Activated naive CD4-positive, alpha-beta T cell treated with anti-CD3 and anti-CD28 coated beads, Interleukin-2, amount 50 U/mL, for 72 hours (primary cell): ENCODE measurements around the gene CDC42EP5. TPM values are rescaled to one million over a fixed set of nuclear protein-coding genes. Genes with fewer than 3 reads are reported as not detected.
"Not testable (repeated sequence)": the region's sequence is repeated elsewhere in the genome, so short reads cannot be mapped to it uniquely, and the experiment has no call there.

Experiments
- ATAC-seq, 2 donors: fragments of 150-1000 bp; cut with Tn5 transposase; 2 replicates each; pipeline ENCODE4 v1.10.0; 2021; ENCODE audit warnings: mild to moderate bottlenecking in 2 of 2, moderate library complexity in 2 of 2
- DNase-seq, 2 donors: peaks; one replicate each; pipeline ENCODE4 v3.0.0; 2021 to 2022; ENCODE audit warnings: low spot score in 2 of 2
- H3K27ac Mint-ChIP-seq, 2 donors: one replicate each; pipeline ENCODE4 v1.8.0; 2022; ENCODE audit warnings: mild to moderate bottlenecking in 2 of 2, mixed read lengths in 2 of 2
- H3K36me3 Mint-ChIP-seq, 2 donors: one replicate each; pipeline ENCODE4 v1.8.0; 2022; ENCODE audit warnings: mixed read lengths in 2 of 2
- H3K9me3 Mint-ChIP-seq, 2 donors: one replicate each; pipeline ENCODE4 v1.8.0; 2022; ENCODE audit warnings: mixed read lengths in 2 of 2
- total RNA-seq, 2 donors: library from RNA; stranded (reverse); gene quantifications; one replicate each; pipeline ENCODE4 v1.2.3, GENCODE V29; 2022

CDC42EP5 gene
- total RNA-seq, 2 donors from 2014 or later: not detected

DNA sequence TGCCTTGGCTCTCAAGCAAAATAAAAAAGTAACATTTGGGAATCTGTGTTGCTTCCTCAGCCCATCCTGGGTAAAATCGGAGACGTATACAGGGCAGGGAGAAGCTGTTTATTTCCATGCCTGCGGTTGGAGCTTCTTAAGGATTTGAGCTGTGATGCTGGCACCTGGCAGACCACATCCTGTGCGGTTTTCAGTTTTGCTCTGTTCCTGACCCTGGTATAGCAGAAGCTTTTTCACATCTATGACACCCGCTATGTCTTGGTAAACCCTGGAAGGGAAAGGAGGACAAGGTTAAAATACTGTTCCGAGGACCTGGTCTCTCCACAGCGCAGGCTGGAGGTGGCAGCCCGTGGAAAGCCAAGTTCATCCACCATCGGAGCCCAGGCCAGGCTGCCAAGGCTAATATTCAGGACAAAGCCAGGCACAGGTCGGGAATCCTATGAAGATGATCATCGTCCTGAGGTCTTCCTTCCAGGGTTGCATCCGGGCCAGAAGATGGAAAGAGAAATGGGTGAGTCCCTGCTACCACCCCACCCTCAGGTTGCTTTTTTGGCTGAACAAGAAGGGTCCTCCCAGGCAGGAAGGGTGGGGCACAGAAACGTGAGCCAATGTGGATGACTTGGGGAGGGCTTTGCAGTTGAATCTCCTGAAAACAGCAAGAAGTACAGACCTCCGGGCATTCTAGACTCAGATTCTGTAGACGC is 24.8 kb upstream of the CDC42EP5 start:
- ATAC-seq: peak; percentile 85 to 87
- H3K9me3 Mint-ChIP-seq, DNase-seq, H3K36me3 Mint-ChIP-seq, H3K27ac Mint-ChIP-seq: not testable (repeated sequence)

DNA sequence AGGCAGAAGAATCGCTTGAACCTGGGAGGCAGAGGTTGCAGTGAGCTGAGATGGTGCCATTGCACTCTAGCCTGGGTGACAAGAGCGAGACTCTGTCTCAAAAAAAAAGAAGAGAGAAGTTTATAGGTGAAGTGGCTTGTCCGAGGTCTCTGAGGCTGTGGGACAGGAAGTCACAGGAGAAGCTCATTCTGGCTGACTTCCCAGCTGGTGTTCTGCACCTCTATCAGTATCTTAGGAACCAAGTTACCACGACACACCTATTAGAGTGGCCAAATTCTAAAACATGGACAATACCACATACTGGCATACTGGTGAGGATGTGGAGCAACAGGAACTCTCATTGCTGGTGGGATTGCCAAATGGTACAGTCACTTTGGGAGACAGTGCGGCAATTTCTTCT is 22.2 kb upstream of the CDC42EP5 start:
- not testable (repeated sequence) for DNase-seq, H3K27ac Mint-ChIP-seq, H3K36me3 Mint-ChIP-seq, ATAC-seq, H3K9me3 Mint-ChIP-seq

DNA sequence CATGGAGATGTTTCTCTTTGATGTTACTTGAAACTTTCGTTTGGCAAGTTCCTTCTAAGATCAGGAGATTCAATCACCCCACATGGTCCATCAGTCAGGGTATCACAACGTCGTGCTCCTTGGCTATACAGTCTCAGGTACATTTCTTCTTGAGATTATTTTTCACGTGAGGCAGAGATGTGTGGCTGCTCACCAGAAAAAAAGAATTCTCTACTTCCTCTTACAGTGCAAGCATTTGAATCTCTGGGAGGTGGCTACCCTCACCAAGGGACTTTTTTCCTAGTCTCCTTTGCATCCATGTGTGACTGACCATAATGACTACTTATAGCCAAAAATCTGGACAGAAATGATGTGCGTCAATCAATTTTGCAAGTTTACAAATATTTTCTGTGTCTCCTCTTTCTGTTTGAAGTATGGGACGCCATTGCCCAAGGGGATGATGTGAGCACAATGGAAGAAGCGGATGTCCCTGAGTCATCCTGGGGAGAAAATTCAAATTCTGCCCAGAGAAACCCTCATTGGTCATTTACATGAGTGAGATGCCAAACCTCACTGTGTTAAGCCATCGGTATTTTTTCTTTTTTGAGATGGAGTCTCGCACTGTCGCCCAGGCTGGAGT is 21.0 kb upstream of the CDC42EP5 start:
- ATAC-seq (no peak), DNase-seq (no peak)
- Mint-ChIP-seq H3K27ac (no peak overlapping the region), H3K36me3 (no peaks in the 10 kb centered on the region), H3K9me3 (no peaks in the 10 kb centered on the region)

DNA sequence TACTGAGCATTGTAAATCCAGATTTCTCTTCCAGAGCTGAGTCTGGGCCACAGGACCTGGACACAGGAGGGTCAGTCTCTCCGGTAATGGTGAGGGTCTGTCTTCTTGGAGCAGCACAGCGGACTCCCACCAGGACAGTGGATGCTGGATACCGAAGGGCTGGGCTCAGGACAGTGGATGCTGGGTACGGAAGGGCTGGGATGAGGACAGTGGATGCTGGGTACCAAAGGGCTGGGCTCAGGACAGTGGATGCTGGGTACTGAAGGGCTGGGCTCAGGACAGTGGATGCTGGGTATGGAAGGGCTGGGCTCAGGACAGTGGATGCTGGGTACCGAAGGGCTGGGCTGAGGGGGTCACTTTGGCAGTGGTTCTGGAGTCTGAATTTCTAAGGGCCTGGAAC is 20.0 kb upstream of the CDC42EP5 start:
- peak overlapping the region in 1 of 2 donors; percentile 16 for H3K27ac Mint-ChIP-seq
- not testable (repeated sequence) for H3K9me3 Mint-ChIP-seq, ATAC-seq, DNase-seq, H3K36me3 Mint-ChIP-seq

DNA sequence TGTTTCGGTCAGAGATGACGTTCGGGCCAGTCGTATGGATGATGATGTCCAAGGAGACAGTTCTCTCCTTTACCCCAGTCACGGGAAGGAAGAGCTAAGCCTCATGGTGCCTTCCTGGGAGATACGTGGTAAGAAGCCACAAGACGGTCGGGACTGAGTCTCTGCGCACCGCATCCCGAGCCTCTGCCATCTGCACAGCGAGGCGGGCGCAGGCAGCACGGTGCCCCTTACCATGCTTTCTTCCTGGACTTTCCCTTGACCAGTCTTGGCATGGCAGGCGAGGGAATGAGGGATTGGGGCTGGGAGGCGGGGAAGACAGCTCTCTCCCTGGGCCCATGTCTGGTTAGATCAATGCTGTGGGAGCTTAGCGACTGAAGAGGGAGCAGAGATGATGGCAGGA is 19.5 kb upstream of the CDC42EP5 start:
- no peak for ATAC-seq
- H3K36me3 Mint-ChIP-seq: no peaks in the 10 kb centered on the region
- DNase-seq: no peak
- no peaks in the 10 kb centered on the region for H3K9me3 Mint-ChIP-seq
- H3K27ac Mint-ChIP-seq: peak overlapping the region in 1 of 2 donors; percentile 16

DNA sequence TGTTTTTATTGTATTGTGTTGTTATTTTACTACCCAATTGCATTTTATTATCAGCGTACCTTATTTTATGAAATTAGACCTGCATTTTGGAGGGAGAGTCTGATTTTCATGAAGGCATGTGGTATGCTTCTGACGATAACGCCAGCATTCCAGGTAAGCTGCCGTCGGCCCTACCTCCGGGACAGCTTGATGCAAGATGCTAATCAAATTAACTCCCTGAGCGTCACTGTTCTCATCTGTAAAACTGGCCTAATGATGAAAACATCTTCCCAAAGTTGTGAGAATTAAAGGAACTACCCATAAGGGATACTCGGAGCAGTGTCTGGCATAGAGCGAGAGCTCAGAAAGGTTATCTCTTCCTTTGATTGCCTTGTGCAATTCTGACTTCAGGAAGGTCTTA is 16.7 kb upstream of the CDC42EP5 start:
- Mint-ChIP-seq H3K9me3 (no peaks in the 10 kb centered on the region), H3K27ac (no peak overlapping the region), H3K36me3 (no peaks in the 10 kb centered on the region)
- DNase-seq (no peak), ATAC-seq (no peak)

DNA sequence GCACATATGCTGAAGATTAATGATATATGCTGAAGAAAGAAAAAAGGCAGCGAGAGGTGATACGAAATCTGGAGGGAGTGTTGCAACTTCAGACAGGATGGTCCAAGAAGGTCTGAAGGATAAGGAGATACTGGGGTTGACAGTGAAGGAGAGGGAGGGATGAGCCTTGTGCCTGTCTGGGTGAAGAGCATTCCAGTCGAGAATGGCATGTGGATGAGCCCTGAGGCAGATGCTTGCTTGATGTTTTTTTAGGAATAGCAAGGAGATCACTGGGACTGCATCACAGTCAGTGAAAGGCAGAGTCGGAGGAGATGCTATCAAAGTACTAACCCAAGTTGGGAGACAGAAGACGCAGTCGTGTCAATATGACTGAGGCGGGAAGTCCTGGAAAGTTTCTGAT is 16.2 kb upstream of the CDC42EP5 start:
- H3K36me3 Mint-ChIP-seq: no peaks in the 10 kb centered on the region
- no peak for DNase-seq
- H3K9me3 Mint-ChIP-seq: no peaks in the 10 kb centered on the region
- H3K27ac Mint-ChIP-seq: no peak overlapping the region
- no peak for ATAC-seq

DNA sequence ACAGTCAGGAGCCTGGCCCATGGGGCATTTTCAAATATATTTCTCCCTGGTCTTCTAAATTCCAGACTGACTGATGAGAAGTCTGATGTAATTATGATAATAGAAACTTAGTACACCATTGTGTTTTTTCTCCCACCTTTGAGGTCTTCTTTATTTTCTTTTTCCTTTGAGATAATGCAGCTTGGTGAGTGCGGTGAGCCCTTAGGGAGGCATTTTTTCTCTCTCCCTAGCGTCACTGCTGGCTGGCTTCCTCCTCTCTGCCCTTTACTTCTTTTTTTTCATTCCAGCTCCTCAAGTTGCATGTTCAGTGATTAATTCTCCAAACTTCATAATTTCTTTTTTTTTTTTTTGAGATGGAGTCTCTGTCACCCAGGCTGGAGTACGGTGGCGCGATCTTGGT is 12.8 kb upstream of the CDC42EP5 start:
- ATAC-seq: peak in 1 of 2 donors; percentile 34
- Mint-ChIP-seq H3K9me3 (no peaks in the 10 kb centered on the region), H3K27ac (no peak overlapping the region), H3K36me3 (no peaks in the 10 kb centered on the region)
- DNase-seq: no peak

DNA sequence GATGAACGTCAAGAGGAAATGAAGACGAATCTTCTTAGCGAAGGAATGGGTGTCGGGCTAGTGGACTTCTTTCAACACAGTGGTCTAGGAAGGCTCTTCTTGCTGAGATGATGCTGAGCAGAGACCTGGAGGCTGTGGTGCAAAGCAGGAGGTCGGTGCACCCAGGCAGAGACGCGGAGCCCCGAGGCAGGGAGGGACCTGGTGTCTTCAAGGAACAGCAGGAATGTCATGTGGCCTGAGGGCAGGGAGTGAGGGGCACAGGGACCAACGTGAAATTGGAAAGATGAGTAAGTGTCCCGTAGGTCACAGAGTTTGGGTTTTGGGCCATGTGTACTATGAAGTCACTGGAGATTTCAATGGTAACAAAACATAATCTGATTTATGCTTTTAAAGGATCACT is 11.4 kb upstream of the CDC42EP5 start:
- Mint-ChIP-seq H3K9me3 (no peaks in the 10 kb centered on the region), H3K36me3 (no peaks in the 10 kb centered on the region), H3K27ac (no peak overlapping the region)
- ATAC-seq (no peak), DNase-seq (no peak)

DNA sequence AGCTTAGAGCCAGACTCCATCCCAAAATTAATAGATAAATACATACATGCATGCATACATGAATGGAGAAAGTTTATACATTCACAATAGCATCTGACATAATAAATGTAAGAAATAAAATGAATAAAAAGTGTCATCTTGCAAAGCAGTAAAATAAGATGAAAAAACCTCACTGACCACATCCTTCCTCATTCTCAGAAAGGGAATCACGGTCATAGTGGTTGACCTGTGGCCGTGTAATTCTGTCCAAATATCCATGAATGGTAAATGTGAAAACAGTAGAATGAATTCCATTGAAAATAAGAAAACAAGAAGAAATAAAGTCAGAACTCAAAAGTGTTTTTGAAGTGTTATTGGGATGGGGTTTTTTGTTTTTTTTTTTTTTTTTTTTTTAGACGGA is 9.8 kb upstream of the CDC42EP5 start:
- no peak overlapping the region for H3K27ac Mint-ChIP-seq
- DNase-seq (no peak), ATAC-seq (no peak)
- no peaks in the 10 kb centered on the region for H3K9me3 Mint-ChIP-seq
- H3K36me3 Mint-ChIP-seq: no peaks in the 10 kb centered on the region

DNA sequence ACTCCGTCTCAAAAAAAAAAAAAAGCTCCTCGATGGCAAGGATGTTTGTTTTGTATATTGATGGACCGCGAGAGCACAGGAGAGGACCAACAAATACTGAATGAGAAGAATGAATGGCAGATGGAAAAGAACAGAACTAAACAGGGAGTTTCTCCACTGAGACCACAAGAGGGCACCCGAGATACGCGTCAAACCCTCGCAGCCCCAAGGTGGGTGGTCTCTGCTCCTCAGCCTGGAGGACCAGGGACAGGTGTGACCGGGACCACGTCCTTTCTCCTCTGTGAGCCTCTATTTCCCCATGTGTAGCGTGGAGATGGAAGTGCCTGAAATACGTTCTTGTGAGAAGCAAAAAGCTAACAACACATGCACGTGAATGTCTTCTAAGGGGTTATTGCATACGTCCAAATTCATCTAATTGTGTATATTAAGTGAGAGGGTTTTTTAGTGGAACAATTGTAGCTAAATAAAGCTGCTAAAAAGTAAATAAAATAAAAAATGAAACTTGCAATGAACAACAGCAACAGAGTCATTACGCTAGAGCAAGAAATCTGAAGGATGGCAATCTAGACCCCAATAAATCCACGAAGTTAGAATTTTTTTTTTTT is 8.3 kb upstream of the CDC42EP5 start:
- H3K9me3 Mint-ChIP-seq: no peaks in the 10 kb centered on the region
- peak in 1 of 2 donors; percentile 57 for DNase-seq
- H3K27ac Mint-ChIP-seq: no peak overlapping the region
- ATAC-seq: peak; percentile 45 to 59
- no peaks in the 10 kb centered on the region for H3K36me3 Mint-ChIP-seq

DNA sequence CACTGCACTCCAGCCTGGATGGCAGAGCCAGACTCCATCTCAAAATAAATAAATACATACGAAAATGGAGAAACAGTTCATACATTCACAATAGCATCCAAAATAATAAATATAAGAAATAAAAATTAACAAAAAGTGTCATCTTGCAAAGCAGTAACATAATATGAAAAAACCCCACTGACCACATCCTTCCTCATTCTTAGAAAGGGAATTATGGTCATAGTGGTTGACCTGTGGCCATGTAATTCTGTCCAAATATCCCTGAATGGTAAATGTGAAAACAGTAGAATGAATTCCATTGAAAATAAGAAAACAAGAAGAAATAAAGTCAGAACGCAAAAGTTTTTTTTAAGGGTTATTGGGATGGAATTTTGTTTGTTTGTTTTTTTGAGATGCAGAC is 7.0 kb upstream of the CDC42EP5 start:
- no peak for ATAC-seq
- no peaks in the 10 kb centered on the region for H3K36me3 Mint-ChIP-seq

DNA sequence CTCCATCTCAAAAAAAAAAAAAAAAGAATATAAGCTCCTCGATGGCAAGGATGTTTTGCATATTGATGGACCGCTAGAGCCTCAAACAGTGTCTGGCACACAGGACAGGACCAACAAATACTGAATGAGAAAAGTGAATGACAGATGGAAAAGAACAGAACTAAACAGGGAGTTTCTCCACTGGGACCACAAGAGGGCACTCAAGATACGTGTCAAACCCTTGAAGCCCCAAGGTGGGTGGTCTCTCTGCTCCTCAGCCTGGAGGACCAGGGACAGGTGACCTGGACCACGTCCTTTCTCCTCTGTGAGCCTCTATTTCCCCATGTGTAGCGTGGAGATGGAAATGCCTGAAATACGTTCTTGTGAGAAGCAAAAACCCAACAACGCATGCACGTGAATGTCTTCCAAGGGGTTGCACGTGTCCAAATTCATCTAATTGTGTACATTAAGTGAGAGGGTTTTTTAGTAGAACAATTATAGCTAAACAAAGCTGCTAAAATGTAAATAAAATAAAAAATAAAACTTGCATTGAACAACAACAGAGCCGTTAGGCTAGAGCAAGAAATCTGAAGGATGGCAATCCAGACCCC is 5.7 kb upstream of the CDC42EP5 start:
- DNase-seq: no peak
- Mint-ChIP-seq H3K27ac (no peak overlapping the region), H3K9me3 (no peaks in the 10 kb centered on the region), H3K36me3 (no peaks in the 10 kb centered on the region)
- peak; percentile 43 to 57 for ATAC-seq

More for the DNA sequence above, 7.0 kb upstream of the CDC42EP5 start:
- no peak overlapping the region for H3K27ac Mint-ChIP-seq
- no peak for DNase-seq
- no peaks in the 10 kb centered on the region for H3K9me3 Mint-ChIP-seq

DNA sequence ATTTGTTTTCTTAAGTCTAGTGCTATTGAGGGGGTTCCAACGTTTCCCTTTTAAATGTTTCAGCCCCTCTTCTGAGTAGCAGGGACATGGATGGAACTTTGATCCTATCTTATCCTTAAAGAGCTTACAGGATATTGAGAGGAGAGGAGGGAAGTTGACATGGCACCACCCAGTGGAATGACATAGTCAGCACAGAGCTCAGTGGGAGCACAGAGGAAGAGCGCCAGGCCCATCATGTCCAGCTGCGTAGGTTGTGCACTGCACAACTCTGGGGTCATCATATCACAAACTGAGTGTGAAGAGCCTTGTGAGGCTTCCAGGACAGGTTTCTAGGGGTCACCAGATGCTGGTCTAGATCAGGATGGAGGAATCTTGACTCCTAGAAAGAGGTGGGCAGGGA is 4.6 kb upstream of the CDC42EP5 start:
- no peak for DNase-seq
- no peak for ATAC-seq
- no peaks in the 10 kb centered on the region for H3K9me3 Mint-ChIP-seq
- H3K27ac Mint-ChIP-seq: no peak overlapping the region
- no peaks in the 10 kb centered on the region for H3K36me3 Mint-ChIP-seq

DNA sequence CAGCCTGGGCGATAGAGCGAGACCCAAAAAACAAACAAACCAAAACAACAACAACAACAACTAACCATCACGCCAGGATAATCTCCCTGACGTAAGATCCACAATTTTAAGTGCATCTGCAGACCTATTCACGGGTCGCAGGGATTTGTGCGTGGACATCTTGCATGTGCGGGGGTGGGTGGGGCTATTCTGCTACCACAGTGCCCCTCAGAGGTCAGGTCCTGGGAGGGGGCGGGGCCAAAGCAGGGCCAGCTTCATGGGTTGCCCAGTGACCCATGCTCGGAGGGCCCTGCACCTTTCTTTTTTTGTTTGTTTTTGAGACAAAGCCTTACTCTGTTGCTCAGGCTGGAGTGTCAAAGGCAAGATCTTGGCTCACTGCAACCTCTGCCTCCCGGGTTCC is 2.6 kb upstream of the CDC42EP5 start:
- ATAC-seq (no peak), DNase-seq (no peak)
- Mint-ChIP-seq H3K9me3 (no peaks in the 10 kb centered on the region), H3K27ac (no peak overlapping the region), H3K36me3 (no peaks in the 10 kb centered on the region)

DNA sequence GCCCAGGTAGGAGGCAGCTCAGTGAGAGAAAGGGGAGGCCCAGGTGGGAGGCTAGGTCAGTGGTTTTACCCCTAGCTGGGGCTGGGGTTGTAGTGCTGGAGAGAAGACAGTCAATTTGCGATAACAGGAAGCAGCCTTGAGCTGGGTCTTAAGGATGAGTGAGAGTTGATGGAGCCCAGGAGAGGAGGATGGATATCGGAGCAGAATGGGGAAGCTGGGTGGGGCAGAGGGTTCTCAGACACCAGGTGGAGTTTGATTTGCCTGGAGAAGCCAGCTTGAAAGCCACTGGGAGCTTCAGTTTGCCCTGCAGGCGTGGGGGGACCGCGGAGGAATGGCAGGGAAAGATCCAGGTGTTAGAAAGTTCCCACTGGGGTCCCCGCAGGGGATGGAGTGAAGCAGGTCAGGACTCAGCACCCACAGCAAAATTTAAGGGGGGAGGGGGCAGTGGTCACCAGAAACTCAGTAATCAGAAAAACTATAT is 836 bp upstream of the CDC42EP5 start:
- ATAC-seq: no peak
- Mint-ChIP-seq H3K36me3 (no peaks in the 10 kb centered on the region), H3K9me3 (no peaks in the 10 kb centered on the region), H3K27ac (no peak overlapping the region)
- no peak for DNase-seq

DNA sequence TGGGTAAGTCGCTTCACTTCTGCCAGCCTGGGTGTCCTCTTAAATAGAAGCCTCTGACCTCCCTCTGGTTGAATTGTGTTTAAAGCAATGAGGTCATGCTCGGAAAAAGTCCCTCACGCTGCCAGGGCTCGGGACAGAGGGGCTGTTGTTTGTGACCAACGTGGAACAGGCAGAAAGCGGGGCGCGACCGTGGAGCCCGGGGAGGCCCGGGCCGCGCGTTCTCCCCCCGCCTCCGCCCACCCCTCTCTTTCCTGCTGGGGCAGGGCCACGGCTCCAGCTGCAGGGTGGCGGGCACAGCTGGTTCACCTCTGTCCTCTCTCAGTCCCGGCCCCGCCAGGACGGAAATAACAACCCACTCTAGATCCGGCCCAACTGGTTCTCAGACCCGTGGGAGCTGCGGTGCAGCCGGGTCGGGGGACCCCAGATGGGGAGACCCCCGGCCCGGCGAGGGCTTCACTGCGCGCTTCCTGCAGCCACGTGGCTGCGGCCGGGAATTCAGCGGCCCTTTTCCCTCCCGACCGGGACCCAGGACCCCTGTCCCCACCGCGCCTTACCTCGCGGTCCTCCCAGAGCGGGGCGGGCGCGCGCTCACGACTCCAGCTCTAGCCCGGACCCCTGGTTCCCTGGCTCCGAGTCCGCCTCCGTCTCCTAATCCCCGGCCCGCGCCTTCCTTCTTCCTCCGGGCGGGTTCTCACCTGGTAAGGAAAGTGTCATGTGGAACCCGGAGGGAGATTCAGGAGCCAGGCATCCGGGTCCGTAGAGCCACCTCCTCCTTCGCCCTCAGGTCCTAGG is 1.9 kb downstream of the CDC42EP5 start:
- peak in 1 of 2 donors; percentile 53 for DNase-seq
- H3K27ac Mint-ChIP-seq: no peak overlapping the region
- ATAC-seq: peak; percentile 30 to 36
- H3K9me3 Mint-ChIP-seq: no peaks in the 10 kb centered on the region
- no peaks in the 10 kb centered on the region for H3K36me3 Mint-ChIP-seq
